NCI-H1105 treated with DMSO at 0.1 percent for 48 hours (cell line): Measurements from ENCODE around the gene VSTM4.
A peak's percentile ranks its signal among the peaks of the same experiment; 100 is the strongest.

Source experiments
- DNase-seq: peaks from one replicate; lab custom pipeline; 2025; lab: John Stamatoyannopoulos, UW

Gene VSTM4

DNA sequence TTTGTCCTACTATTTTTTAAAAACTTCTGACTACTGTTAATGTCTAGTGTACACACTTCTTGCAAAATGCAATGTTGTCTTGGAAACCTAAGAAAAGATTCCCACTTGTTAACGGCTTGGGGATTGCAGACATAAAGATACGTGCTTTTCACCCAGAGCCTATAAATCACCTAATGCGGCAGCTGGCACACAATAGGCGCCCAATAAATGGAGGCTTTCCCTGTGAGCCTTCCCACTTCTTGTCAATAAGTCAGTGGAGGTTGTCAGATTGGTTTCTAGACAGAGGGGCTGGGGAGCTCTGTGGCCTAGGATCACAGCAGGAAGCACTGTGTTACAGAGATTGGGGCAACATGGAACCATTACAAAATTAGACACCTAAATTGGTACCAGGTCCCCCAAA, 74.7 kb downstream of the VSTM4 start:
- DNase-seq: no peak

DNA sequence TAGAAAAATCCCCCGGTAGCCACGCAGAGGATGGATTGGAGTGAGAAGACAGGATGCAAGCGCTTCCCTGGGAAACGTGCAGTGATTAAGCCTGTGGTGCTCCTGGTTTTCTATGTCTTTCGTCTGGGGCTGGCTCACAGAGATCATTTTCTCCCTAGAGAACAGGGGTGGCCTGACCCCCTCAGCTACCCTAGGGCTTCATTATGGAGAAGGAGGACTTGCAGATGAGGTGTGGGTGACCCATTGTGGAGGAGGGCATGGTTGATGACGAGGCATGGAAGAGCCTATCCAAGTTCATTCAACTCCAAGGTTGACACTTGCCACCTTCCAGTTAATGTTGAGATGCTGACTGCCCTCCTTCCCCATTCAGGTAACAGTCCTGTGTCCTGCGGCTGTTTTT, 75.9 kb downstream of the VSTM4 start:
- DNase-seq: no peak

GRCh38 chr10:49038711-49039110, 76.6 kb downstream of the VSTM4 start:
- no peak for DNase-seq

GRCh38 chr10:49037187-49037586, 78.1 kb downstream of the VSTM4 start:
- DNase-seq: no peak

- no peak for DNase-seq
These were observed 78.7 kb downstream of the VSTM4 start for GRCh38 chr10:49036638-49037037.

GRCh38 chr10:49035920-49036319, 79.4 kb downstream of the VSTM4 start:
- DNase-seq: no peak

DNA sequence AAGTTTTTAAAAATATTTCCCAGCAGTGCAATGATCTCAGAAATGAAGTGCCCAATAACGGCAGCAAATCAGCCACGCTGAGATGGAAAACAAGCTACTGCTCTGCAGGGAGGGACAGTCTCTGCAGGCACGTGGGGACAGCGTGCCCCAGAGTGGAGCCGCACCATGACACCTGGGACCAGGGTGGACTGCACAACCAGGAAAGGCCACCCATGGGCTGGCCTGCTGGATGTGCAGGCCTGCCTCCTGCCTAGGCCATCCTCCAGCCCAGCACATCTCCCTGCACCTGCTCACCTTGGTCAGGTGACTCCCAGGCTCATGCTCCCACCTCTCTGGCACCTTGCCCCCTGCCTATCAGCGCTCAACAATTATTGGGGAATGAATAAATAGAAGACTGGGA, 80.4 kb downstream of the VSTM4 start:
- peak; percentile 1 for DNase-seq

DNA sequence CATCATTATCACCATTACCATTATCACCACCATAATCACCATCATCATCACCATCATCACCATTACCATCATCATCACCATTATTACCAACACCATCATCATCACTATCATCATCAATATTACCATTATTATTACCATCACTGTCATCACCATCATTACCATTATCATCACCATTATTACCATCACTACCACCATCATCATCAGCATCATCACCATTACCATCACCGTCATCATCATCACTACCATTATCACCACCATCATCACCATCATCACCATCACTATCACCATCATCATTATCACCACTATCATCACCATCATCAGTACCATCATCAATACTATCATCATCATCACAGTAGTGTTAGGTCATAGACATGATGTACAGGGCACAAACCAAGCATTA, 81.4 kb downstream of the VSTM4 start:
- DNase-seq: no peak

DNA sequence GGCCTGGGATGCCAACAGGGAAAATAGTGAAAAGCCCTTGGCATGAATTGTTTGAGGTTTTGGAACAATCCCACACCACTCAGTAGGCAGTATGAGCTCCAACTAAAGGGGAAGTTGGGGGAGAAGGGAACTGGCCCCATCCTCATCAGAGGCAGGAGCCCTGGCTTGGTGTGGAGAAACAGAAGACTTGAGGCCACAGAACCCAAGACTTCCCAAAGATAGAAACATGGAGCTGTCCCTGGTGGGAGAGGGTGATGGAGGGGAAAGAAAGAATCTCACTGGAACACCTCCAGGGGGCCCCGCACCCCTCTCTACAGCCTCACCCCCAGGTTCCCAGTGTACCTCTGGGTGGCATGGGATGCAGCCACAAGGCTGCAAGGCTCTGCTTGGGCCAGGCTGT, 85.7 kb downstream of the VSTM4 start:
- no peak for DNase-seq

GRCh38 chr10:49028639-49029038, 86.7 kb downstream of the VSTM4 start:
- DNase-seq: no peak

GRCh38 chr10:49025347-49025983, 89.9 kb downstream of the VSTM4 start:
- no peak for DNase-seq

- DNase-seq: no peak
These were observed 90.8 kb downstream of the VSTM4 start for GRCh38 chr10:49024484-49024883.

- no peak for DNase-seq
These were observed 91.6 kb downstream of the VSTM4 start for GRCh38 chr10:49023752-49024151.

DNA sequence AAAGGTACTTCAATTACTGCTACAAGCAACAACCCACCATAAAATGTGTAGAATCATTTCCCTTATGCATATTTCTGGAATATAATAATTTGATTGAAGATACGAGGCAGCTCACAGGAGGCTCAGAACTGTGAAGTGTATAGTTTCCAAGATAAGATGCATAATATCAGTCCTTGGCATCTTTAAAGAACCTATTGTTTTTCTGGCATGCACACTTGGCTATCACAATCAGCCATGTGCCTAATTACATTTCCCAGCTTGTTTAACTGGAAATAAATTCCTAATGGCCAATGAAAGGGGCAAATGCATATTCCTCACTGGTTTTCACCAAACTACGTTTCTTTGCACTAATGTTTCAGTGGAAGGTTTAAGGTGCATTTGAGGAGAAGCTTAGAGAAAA, 92.3 kb downstream of the VSTM4 start:
- DNase-seq: no peak

DNA sequence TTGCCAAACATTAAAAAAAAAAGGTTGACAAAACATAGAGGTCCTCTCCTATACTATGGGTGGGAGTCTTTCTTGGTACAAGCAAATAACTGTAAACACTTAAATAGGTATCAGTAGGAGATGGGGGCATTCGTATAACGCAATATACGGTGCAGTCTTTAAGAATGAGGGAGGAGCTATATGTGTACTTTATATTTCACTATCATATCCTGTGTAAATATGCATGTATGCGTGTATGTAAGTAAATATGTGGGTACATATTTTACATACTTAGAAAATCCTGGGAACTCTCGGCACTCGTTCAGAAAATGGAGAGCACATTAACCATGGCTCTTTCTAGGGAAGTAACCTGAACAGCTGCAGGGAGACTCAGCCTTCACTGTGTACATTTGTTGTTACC, 93.6 kb downstream of the VSTM4 start:
- no peak for DNase-seq

GRCh38 chr10:49015700-49016099, 99.6 kb downstream of the VSTM4 start:
- no peak for DNase-seq

DNA sequence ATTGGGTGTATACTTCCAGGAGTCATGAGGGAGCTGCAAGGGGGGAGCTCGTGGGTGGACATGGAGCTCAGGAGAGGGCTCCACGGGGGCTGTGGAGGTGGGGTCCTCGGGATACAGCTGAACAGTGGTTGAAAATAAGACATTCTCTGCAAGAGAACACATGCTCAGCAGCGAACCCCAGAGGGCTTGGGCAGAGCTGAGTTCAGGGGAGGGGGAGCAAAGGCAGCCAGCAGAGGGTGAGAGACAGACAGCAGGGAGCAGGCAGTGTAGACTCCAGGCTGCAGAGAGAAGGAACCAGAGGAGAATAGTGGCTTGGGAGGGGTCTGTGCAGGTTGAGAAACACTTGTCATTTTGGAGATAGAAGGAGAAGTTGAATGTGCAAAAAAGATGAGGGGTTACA, 102.7 kb downstream of the VSTM4 start:
- DNase-seq: no peak

GRCh38 chr10:49011756-49012155, 103.6 kb downstream of the VSTM4 start:
- DNase-seq: no peak

DNA sequence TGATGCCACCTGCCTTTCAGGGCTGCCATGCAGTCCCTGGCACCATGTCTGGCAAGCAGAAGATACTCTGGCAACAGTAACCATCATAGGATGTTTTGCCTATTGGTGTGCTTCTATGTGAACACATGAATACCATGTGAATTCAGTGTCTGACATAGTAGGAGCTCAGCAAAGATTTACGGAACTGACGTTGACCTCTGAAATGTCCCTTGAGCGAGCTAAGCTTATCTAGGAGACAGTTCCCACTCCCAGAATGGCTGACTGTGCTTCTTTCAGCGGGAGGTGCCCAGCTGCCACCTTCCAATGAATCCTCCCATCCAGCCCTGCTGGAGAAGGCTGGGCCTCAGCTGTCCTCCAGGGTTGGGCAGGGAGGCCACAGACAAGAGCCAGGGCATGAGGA, 104.5 kb downstream of the VSTM4 start:
- DNase-seq: no peak

- no peak for DNase-seq
These were observed 105.0 kb downstream of the VSTM4 start for GRCh38 chr10:49010295-49010694.

- DNase-seq: no peak
These were observed 105.9 kb downstream of the VSTM4 start for GRCh38 chr10:49009199-49009979.

- no peak for DNase-seq
These were observed 106.7 kb downstream of the VSTM4 start for GRCh38 chr10:49008505-49009198.

DNA sequence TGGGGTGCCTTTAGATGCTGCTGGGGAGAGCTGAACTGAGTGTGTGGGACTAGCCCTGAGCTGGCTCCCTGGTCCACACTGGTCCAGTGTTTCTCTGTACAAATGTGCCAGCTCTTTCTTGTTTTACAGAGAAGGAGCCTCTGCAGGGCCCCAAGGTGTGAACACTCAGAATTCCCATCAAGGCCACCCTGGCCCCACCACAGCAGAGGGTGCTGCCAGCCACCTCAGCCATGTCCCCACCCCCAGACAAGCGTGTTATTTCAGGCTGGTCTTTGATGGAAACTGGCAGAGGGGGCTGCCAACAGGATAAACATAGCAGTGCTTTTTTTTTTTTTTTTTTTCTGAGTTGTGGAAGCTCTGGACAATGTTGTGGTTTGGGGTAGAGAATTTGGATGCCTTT, 107.2 kb downstream of the VSTM4 start:
- DNase-seq: no peak
